Activated CD4-positive, alpha-beta T cell treated with anti-CD3 and anti-CD28 coated beads for 36 hours (primary cell): Measurements from ENCODE around the gene TP53I3. TPM values are rescaled to one million over a fixed set of nuclear protein-coding genes. Genes with fewer than 3 reads are reported as not detected.

Source experiments
- ATAC-seq: fragments of 200-7000 bp; cut with Tn5 transposase; one replicate; pipeline ENCODE4 v1.10.0; 2021; ENCODE audit warnings: mild to moderate bottlenecking, moderate library complexity
- CTCF ChIA-PET: fragments of 350-600 bp; sonication (Branson Sonifier 250); formaldehyde crosslinking; loops from one replicate; lab custom pipeline; 2021; ENCODE audit warnings: antibody characterized with exemption; lab: Charles Lee
- POLR2A ChIA-PET: fragments of 350-600 bp; sonication (Branson Sonifier 250); formaldehyde crosslinking; loops from one replicate; lab custom pipeline; 2021; ENCODE audit warnings: antibody characterized with exemption, inconsistent platforms; lab: Charles Lee
- DNase-seq: peaks from one replicate; pipeline ENCODE4 v3.0.0-alpha.2; 2020
- H3K27ac Mint-ChIP-seq: one replicate; pipeline ENCODE4 v1.8.0; 2021; ENCODE audit warnings: mixed read lengths
- H3K27me3 Mint-ChIP-seq: one replicate; pipeline ENCODE4 v1.8.0; 2021; ENCODE audit warnings: mixed read lengths
- H3K36me3 Mint-ChIP-seq: one replicate; pipeline ENCODE4 v1.8.0; 2021; ENCODE audit warnings: low read depth, mixed read lengths
- H3K4me1 Mint-ChIP-seq: one replicate; pipeline ENCODE4 v1.8.0; 2021; ENCODE audit warnings: mixed read lengths
- H3K4me3 Mint-ChIP-seq: one replicate; pipeline ENCODE4 v1.8.0; 2021; ENCODE audit warnings: mild to moderate bottlenecking, moderate library complexity, mixed read lengths
- H3K9me3 Mint-ChIP-seq: one replicate; pipeline ENCODE4 v1.8.0; 2021; ENCODE audit warnings: low read depth, mixed read lengths
- intact Hi-C, 2 experiments: fragments of 100-400 bp; cut with DNase I in 1 of 2; cut with micrococcal nuclease in 1 of 2; formaldehyde crosslinking; loops; one replicate each; pipeline versions ENCODE4 v1.14.2 to v1.15.1; 2022 to 2024; cut with DNase I, micrococcal nuclease
- total RNA-seq, 2 experiments: library from RNA; stranded (reverse); gene quantifications; one replicate each; pipeline ENCODE4 v1.2.3, GENCODE V29; 2021

The TP53I3 gene
- total RNA-seq, 2 experiments from 2014 or later = 1.0 to 1.2 TPM

DNA sequence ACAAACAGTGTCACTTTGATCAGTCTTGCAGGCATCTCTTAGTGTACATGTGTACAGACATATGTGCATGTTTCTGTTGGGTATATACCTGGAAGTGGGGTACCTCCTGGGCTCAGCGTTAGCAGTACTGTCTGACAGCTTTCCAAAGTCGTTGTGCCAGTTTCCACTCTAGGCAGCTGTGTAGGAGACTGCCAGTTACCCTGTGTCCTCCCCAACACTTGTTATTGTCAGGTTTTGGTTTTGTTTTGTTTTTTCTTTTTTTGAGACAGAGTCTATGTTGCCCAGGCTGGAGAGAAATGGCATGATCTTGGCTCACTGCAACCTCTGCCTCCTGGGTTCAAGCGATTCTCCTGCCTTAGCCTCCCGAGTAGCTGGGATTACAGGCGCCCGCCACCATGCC lies 28.9 kb downstream of the TP53I3 start:
- no peak overlapping the region for H3K27ac Mint-ChIP-seq
- peaks cover 2% of the 10 kb centered on the region for H3K4me1 Mint-ChIP-seq
- CTCF ChIA-PET = no interaction called here
- no peaks in the 10 kb centered on the region for H3K9me3 Mint-ChIP-seq
- intact Hi-C loops = no loop called here
- no peak overlapping the region for H3K4me3 Mint-ChIP-seq
- no peaks in the 10 kb centered on the region for H3K36me3 Mint-ChIP-seq
- DNase-seq = no peak
- POLR2A ChIA-PET = interaction anchor here (0.6 kb wide), 1 partner anchor 127 kb away, joined by 3 read pairs; no protein-coding TSS in a partner anchor
- no peak for ATAC-seq
- H3K27me3 Mint-ChIP-seq = peaks cover 2% of the 10 kb centered on the region

DNA sequence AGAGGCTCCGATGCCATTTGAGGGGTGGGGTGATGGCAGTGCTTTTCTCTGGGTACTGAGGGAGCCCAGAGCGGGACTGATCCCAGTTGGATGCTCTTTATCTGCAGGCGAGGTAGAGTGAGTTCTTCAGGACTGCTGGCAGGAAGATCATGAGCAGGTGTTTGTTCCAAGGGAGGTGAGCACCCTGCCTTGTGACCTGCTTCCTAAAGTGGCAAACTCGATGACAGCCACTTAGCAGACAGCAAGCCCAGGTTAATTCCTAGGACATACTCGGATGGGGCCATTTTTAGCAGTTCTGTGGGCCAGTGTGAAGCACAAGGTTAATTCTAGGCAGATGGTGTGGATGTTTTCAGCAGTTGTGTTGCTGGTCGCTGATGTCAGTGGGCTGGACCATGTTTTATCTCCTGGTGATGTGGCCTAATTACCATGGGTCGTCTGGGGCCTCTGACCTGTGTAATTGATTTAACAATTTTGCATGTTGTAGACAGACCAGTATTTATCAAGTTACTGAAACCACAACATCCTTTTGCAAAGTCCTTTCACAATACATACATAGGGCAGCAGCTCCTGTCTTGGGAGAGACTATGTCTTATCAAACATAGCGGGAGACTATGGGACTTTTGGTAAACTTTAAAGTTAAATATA lies 30.1 kb downstream of the TP53I3 start:
- H3K9me3 Mint-ChIP-seq = no peaks in the 10 kb centered on the region
- H3K27me3 Mint-ChIP-seq = peaks cover 2% of the 10 kb centered on the region
- intact Hi-C loops = no loop called here
- H3K27ac Mint-ChIP-seq = no peak overlapping the region
- ChIA-PET POLR2A (no interaction called here), CTCF (interaction anchor here (0.7 to 1.2 kb wide), 2 partner anchors 19 to 30 kb away, joined by 3 read pairs; partner anchors contain the start of gene TP53I3)
- no peak overlapping the region for H3K4me3 Mint-ChIP-seq
- H3K36me3 Mint-ChIP-seq = no peaks in the 10 kb centered on the region
- H3K4me1 Mint-ChIP-seq = no peaks in the 10 kb centered on the region
- DNase-seq (no peak), ATAC-seq (no peak)

DNA sequence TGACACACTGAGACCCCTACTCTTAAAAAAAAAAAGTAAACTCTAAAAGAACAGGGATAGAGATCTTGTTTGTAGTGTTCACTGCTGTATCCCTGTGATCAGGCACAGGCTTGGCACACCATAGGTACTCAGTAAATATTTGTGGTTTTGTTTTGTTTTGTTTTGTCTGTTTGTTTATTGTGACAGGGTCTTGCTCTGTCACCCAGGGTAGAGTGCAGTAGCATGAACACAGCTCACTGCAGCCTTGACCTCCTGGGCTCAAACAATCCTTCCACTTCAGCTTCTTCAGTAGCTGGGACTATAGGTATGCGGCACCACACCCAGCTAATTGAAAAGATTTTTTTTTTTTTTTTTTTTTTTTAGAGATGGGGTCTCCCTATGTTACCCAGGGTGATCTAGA lies 31.7 kb downstream of the TP53I3 start:
- no peaks in the 10 kb centered on the region for H3K36me3 Mint-ChIP-seq
- DNase-seq = no peak
- intact Hi-C loops = no loop called here
- no peak for ATAC-seq
- peaks cover 3% of the 10 kb centered on the region for H3K4me1 Mint-ChIP-seq
- peaks cover 4% of the 10 kb centered on the region for H3K27me3 Mint-ChIP-seq
- H3K9me3 Mint-ChIP-seq = no peaks in the 10 kb centered on the region
- H3K4me3 Mint-ChIP-seq = no peak overlapping the region
- H3K27ac Mint-ChIP-seq = no peak overlapping the region
- CTCF ChIA-PET = interaction anchor here (0.6 to 1.9 kb wide), 2 partner anchors 23 to 499 kb away, joined by 3 to 8 read pairs; partner anchors contain the start of gene SF3B6
- POLR2A ChIA-PET = no interaction called here

DNA sequence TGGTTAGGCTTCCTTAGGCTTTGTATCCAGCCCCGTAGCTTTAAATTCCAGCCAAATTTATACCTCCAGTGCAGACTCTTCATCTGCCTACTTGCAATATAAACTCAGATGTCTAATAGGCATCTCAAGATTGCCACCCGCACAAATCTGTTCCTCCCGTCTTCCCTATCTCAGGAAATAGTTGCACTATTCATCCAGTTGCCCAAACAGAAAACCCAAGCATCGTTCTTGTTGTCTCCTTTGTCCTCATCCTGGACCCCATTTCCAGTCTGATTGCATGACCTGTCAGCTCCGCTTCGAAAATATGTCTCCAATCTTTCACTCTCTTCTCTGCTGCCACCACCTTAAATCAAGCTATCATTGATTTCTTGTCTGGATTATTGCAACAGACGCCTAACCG lies 32.8 kb downstream of the TP53I3 start:
- ATAC-seq (no peak), DNase-seq (no peak)
- CTCF ChIA-PET = interaction anchor here (1.1 to 2.6 kb wide), 5 partner anchors 8 to 124 kb away, joined by 3 to 9 read pairs (median 4); partner anchors contain the start of gene SF3B6
- no peaks in the 10 kb centered on the region for H3K36me3 Mint-ChIP-seq
- H3K27ac Mint-ChIP-seq = no peak overlapping the region
- H3K9me3 Mint-ChIP-seq = no peaks in the 10 kb centered on the region
- POLR2A ChIA-PET = interaction anchor here (0.6 to 0.7 kb wide), 2 partner anchors 87 to 127 kb away, joined by 3 read pairs; no protein-coding TSS in a partner anchor
- peaks cover 9% of the 10 kb centered on the region for H3K4me1 Mint-ChIP-seq
- intact Hi-C loops = no loop called here
- H3K4me3 Mint-ChIP-seq = no peak overlapping the region
- H3K27me3 Mint-ChIP-seq = peaks cover 7% of the 10 kb centered on the region

DNA sequence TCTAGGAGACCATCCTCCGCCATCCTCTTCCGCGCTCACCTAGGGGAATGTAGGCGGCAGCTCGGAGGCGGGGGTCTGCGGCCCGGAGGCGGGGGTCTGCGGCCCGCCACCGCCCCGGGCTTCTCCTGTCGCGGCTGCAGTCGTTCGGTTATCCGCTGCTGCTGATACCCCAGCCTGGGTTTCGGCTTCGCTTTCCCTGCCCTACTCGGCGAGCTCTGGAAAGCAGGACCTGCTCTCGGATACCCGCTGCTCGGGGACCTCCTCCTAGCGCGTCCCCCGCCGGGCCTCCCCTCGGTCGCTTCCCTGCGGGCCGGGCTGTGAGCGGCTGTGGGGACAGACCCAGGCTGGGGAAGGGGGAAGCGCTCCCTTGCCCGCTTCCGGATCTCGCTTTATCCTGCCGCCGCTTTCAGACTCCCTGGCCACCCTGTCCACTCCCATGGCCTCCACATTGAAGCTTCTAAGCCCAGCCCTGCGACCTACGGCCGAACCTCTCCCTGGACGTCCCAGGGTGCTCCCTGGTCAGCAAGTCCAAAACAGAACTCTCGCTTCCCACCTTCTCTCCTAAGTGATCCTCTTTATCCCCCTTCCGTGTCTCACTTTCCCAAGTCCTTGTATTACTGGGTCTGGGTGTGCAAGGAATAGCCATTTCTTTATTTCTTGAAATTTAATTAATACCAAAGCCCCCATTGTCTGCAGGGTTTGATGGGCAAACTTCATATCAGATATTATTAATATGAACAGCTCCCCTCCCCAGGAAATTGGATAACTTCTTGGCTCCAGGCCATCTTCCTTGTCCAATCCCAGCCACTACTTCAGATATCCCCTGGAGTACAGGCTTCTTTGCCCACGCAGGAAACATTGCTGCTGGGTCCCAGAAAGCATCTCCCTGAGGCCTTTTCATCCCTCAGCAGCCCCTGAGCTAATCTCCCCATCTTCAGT lies 34.3 kb downstream of the TP53I3 start:
- H3K36me3 Mint-ChIP-seq = no peaks in the 10 kb centered on the region
- H3K4me3 Mint-ChIP-seq = no peak overlapping the region
- no peak overlapping the region for H3K27ac Mint-ChIP-seq
- DNase-seq = peak; percentile 36
- ChIA-PET POLR2A (interaction anchor here (0.8 to 1.1 kb wide), 3 partner anchors 26 to 123 kb away, joined by 3 to 6 read pairs (median 5); partner anchors contain the start of genes ATAD2B and SF3B6), CTCF (interaction anchor here (0.6 to 2.7 kb wide), 7 partner anchors 9 to 123 kb away, joined by 3 to 18 read pairs (median 4); partner anchors contain the start of gene TP53I3)
- peaks cover 20% of the 10 kb centered on the region for H3K4me1 Mint-ChIP-seq
- no peaks in the 10 kb centered on the region for H3K9me3 Mint-ChIP-seq
- intact Hi-C loops = no loop called here
- no peak for ATAC-seq
- H3K27me3 Mint-ChIP-seq = peaks cover 7% of the 10 kb centered on the region

DNA sequence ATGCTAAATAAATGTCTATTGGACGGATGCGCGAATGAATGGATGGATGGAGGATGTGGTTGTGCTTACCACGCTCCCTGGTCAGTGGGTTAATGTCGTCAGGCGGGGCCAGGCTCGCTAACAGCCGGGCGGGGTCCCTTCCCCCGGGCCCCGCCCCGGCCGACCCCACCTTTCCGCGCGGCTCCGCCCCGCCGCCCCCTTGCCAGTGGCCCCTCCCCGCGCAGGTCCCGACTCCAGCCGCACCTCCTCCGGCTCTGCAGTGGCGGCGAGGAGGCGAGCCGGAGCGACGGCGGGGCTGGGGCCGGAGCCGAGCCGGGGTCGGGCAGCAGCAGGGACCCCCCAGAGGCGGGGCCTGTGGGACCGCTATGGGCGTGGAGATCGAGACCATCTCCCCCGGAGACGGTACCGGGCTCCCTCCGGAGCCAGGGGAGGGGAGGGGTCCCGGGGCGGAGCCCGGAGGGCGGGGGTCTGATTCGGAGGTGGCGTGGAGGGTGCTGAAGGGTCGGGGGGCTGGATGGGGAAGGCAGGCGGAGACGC lies 35.1 kb downstream of the TP53I3 start, which contains the start of gene FKBP1B:
Gene FKBP1B, plus strand, starts transcription at position 257 of the 537 bp plus-strand sequence. Its CDS starts 109 bp downstream, at position 366.
- peaks cover 25% of the 10 kb centered on the region for H3K4me1 Mint-ChIP-seq
- peaks cover 7% of the 10 kb centered on the region for H3K27me3 Mint-ChIP-seq
- DNase-seq (peak; percentile 76), ATAC-seq (peak; percentile 15)
- H3K36me3 Mint-ChIP-seq = no peaks in the 10 kb centered on the region
- CTCF ChIA-PET = interaction anchor here (1.0 to 2.7 kb wide), 3 partner anchors 11 to 35 kb away, joined by 4 to 18 read pairs (median 4); partner anchors contain the start of gene TP53I3
- no peak within 1 kb of the TSS for H3K4me3 Mint-ChIP-seq
- no peaks in the 10 kb centered on the region for H3K9me3 Mint-ChIP-seq
- intact Hi-C loops = loop anchor here in 1 of 2 experiments (5.0 kb wide), 1 partner anchor 107 kb away; the partner anchor contains the start of gene UBXN2A
- POLR2A ChIA-PET = interaction anchor here (1.0 kb wide), 1 partner anchor 30 kb away, joined by 5 read pairs; no protein-coding TSS in a partner anchor
- no peak within 1 kb of the TSS for H3K27ac Mint-ChIP-seq

DNA sequence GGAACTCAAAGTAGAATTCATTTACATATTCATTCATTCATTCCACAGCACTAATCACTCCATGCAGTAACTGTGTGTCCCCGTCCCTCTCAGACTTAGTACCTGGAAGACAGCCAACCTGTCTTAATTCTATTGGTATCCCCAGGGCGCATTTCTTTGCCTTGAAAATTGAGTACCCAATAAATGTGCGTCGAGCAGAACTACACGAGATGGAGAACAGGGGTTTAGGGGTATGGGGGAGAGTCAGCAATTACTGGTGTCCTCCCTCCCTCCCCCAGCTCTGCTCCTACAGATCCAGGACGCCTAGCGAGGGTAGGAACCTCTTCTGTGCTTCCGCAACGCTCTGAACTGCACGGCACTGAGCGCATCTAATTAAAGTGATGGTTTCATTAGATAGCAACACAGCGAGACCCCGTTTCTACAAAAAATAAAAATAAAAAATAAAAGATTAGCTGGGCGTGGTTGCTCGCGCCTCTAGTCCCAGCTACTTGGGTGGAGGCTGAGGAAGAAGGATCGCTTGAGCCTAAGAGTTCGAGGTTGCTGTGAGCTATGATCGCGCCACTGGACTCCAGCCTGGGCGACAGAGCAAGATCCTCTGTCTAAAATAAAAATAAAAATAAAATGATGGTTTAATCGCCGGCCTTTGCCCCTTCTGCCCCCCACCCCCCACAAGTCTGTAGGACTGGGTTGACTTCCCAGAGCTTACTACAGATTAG lies 35.7 kb downstream of the TP53I3 start:
- CTCF ChIA-PET = interaction anchor here (0.5 to 2.7 kb wide), 4 partner anchors 12 to 459 kb away, joined by 3 to 18 read pairs (median 4); partner anchors contain the start of gene TP53I3
- Mint-ChIP-seq H3K9me3 (no peaks in the 10 kb centered on the region), H3K36me3 (no peaks in the 10 kb centered on the region), H3K4me1 (peaks cover 25% of the 10 kb centered on the region), H3K27me3 (peaks cover 5% of the 10 kb centered on the region), H3K4me3 (no peak overlapping the region), H3K27ac (no peak overlapping the region)
- DNase-seq (peak; percentile 21), ATAC-seq (no peak)
- POLR2A ChIA-PET = interaction anchor here (0.7 kb wide), 1 partner anchor 17 kb away, joined by 3 read pairs; no protein-coding TSS in a partner anchor
- intact Hi-C loops = loop anchor here in 1 of 2 experiments (5.0 kb wide), 1 partner anchor 107 kb away; the partner anchor contains the start of gene UBXN2A

DNA sequence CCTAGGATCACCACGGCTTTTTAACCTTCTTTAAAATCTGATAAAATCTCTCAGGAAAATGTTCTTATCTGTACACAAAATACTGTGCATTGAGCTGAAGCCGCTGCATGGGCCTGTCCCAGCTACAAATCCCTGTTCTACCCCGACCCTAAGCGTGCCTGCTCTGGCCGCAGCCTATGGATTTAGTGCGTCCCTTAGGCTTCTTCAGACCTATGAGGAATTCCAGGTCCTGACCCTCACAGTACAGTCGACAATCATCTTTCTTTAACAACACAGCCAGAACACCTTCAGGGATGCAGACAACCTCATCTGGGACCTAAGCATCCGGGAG lies 37.0 kb downstream of the TP53I3 start:
- ChIA-PET POLR2A (interaction anchor here (0.5 to 1.9 kb wide), 10 partner anchors 23 to 611 kb away, joined by 3 to 34 read pairs (median 5); partner anchors contain the start of genes ATAD2B, FAM228B and SF3B6), CTCF (interaction anchor here (0.8 to 2.1 kb wide), 8 partner anchors 13 to 223 kb away, joined by 3 to 14 read pairs (median 5); partner anchors contain the start of genes ATAD2B, SF3B6 and TP53I3)
- peak; percentile 3 for ATAC-seq
- Mint-ChIP-seq H3K36me3 (peaks cover 1% of the 10 kb centered on the region), H3K9me3 (no peaks in the 10 kb centered on the region), H3K27ac (no peak overlapping the region), H3K27me3 (peaks cover 5% of the 10 kb centered on the region), H3K4me3 (peak overlapping the region; percentile 88), H3K4me1 (peaks cover 25% of the 10 kb centered on the region)
- intact Hi-C loops = loop anchor here (1.0 to 5.0 kb wide), 8 partner anchors 29 to 746 kb away; partner anchors contain the start of genes ATAD2B (in 2 of the 2), SF3B6 (in 2 of the 2), UBXN2A (in 2 of the 2) and CENPO (in 1 of the 2)
- no peak for DNase-seq

DNA sequence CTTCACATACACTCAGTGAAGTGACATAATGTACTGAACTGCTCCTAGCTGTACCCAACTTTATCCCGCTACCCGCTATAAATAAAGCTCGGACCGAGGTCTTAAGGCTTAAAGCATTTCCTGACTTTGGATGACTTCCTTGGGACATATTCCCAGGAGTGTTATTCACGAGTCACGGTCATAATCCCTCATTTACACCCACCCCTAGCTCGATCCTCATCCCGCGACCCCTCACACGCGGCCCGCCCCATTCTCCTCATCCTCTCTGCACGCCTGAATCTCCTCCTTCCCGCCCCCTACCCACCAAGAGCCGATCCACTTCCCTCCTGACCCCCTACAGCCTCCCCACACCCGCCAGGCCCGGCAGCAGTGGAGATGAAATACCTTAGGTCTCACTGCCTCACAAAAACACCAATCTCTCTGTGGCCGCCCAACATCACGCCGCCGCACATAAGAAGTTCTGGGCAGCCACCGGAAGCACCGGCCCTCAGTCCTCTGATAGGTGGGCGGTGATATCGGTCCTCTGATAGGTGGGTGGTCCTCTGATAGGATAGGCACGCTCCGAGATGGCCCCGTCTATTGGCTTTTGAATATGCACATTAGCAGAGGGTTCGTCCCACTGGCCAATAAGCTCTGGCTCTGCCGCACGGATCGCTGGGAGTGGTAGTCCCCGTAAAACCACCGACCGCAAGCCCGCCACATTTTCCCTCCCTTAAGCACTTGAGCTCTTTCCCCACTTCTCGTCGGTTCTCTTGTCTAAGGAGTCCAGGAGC lies 37.5 kb downstream of the TP53I3 start, which contains the start of gene WDCP:
Gene WDCP, minus strand, starts transcription at position 462 of the 773 bp plus-strand sequence. CDS start 7,897 bp downstream, outside the sequence.
- DNase-seq (peak; percentile 97), ATAC-seq (peak; percentile 100)
- intact Hi-C loops = loop anchor here (1.0 to 5.0 kb wide), 8 partner anchors 29 to 746 kb away; partner anchors contain the start of genes ATAD2B (in 2 of the 2), SF3B6 (in 2 of the 2), UBXN2A (in 2 of the 2) and CENPO (in 1 of the 2)
- Mint-ChIP-seq H3K9me3 (no peaks in the 10 kb centered on the region), H3K4me1 (peaks cover 25% of the 10 kb centered on the region), H3K27me3 (peaks cover 5% of the 10 kb centered on the region), H3K27ac (peak within 1 kb of the TSS; percentile 91), H3K4me3 (peak within 1 kb of the TSS; percentile 88), H3K36me3 (peaks cover 1% of the 10 kb centered on the region)
- ChIA-PET CTCF (interaction anchor here (0.8 to 2.1 kb wide), 8 partner anchors 13 to 222 kb away, joined by 3 to 14 read pairs (median 5); partner anchors contain the start of genes ATAD2B, SF3B6 and TP53I3), POLR2A (interaction anchor here (0.5 to 1.9 kb wide), 11 partner anchors 22 to 611 kb away, joined by 3 to 34 read pairs (median 5); partner anchors contain the start of genes ATAD2B, FAM228B and SF3B6)
